Aorta (tissue), 5 donors: ENCODE measurements around the gene CTNNA2. TPM values are rescaled to one million over a fixed set of nuclear protein-coding genes. Genes with fewer than 3 reads are reported as not detected.

ENCODE experiments used
- ATAC-seq: fragments of 200-7000 bp; cut with Tn5 transposase; one replicate; pipeline ENCODE4 v1.9.1; 2022; ENCODE audit warnings: moderate library complexity; ENCODE audit not compliant: low FRiP score
- DNase-seq, 2 donors: peaks; one replicate each; pipeline ENCODE4 v3.0.0-alpha.2; 2020
- H3K27ac ChIP-seq, 2 donors: one replicate each; pipeline ENCODE4 v1.5.1; 2013; ENCODE audit warnings: low read length in 2 of 2, mild to moderate bottlenecking in 2 of 2, moderate library complexity in 2 of 2, control low read depth in 1 of 2, inconsistent platforms in 1 of 2, low read depth in 1 of 2
- H3K27me3 ChIP-seq, 2 donors: one replicate each; pipeline ENCODE4 v1.6.1; 2013; ENCODE audit warnings: control low read depth in 1 of 2, low read length in 1 of 2, mild to moderate bottlenecking in 1 of 2, moderate library complexity in 1 of 2; ENCODE audit not compliant: insufficient read depth in 2 of 2, control insufficient read depth in 1 of 2
- H3K36me3 ChIP-seq, 2 donors: one replicate each; pipeline ENCODE4 v1.6.1; 2013; ENCODE audit warnings: control low read depth in 1 of 2, low read length in 1 of 2, mild to moderate bottlenecking in 1 of 2; ENCODE audit not compliant: insufficient read depth in 2 of 2, control insufficient read depth in 1 of 2
- H3K4me1 ChIP-seq, 2 donors: one replicate each; pipeline ENCODE4 v1.6.1; 2013; ENCODE audit warnings: low read length in 2 of 2, control low read depth in 1 of 2, mild to moderate bottlenecking in 1 of 2, moderate library complexity in 1 of 2; ENCODE audit not compliant: insufficient read depth in 2 of 2, control insufficient read depth in 1 of 2
- H3K4me3 ChIP-seq, 2 donors: one replicate each; pipeline ENCODE4 v1.5.1; 2013; ENCODE audit warnings: low read length in 2 of 2, control low read depth in 1 of 2, mild to moderate bottlenecking in 1 of 2
- H3K9me3 ChIP-seq: one replicate; pipeline ENCODE4 v1.6.1; 2013; ENCODE audit warnings: mild to moderate bottlenecking, low read length; ENCODE audit not compliant: control insufficient read depth
- WGBS, 2 donors: extraction: QIAGEN DNeasy Blood & Tissue Kit; methylation state at CpG; one replicate each; pipeline ENCODE4 v1.1.7; 2013; 5-methylcytosine and 5-hydroxymethylcytosine counted together
- intact Hi-C, 2 donors: fragments of 100-400 bp; cut with DNase I; formaldehyde crosslinking; loops; one replicate each; pipeline versions ENCODE4 v1.14.2 to v1.15.0; 2022
- polyA plus RNA-seq, 2 donors: library from polyadenylated mRNA; stranded (reverse); fragments of 200-250 nt; gene quantifications; one replicate each; pipeline ENCODE4 v1.2.3, GENCODE V29; 2013
- total RNA-seq, 2 donors: library from RNA; stranded (reverse); fragmentation: NEBNext Ultra II Directional; extraction: Animal tissue kit (Norgen Biotek cat#: 25700); gene quantifications; one replicate each; pipeline ENCODE4 v1.2.1, GENCODE V29; 2021
- donor health status: healthy with polysubstance abuse.
- donor health status: Bipolar disorder and iron deficiency.
- donor health status: DM: no; HTN: no; CAD: no.
- donor health status: DM: no; HTN: no; CAD: no.
- donor health status: DM: yes; HTN: yes; CAD: no.

The CTNNA2 gene
- total and polyA plus RNA-seq, 4 donors = 0.05 to 0.12 TPM; not detected in 2

DNA sequence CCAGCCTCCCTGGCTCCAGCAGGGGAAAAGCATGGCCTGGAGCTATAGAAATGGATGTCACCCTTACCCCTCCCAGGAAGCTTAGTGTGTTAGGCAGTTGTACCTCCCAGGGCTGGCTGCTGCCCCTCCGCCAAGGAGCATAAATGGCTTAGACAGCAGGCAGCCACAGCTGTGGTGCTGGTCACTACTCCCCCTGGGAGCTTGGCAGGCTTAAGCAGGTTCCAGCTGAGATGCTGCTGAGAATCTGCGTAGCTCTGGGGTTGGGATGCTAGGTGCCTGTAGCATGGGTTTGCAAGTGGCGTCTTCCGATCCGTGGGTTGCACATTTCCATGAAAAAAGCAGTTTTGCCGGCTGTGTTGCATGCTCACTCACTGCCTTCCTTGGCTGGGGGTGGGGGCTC, 369.7 kb downstream of the CTNNA2 start:
- no peak for DNase-seq
- Histone ChIP-seq H3K4me3 (no peak overlapping the region), H3K36me3 (no peaks in the 10 kb centered on the region), H3K27me3 (peaks cover 0 to 2% of the 10 kb centered on the region in 2 donors), H3K9me3 (no peaks in the 10 kb centered on the region), H3K4me1 (no peaks in the 10 kb centered on the region), H3K27ac (no peak overlapping the region)
- intact Hi-C loops = no loop called here
- WGBS, 2 donors = 73 to 82% methylated on average over 6 of the region's 6 CpGs
- ATAC-seq = no peak

DNA sequence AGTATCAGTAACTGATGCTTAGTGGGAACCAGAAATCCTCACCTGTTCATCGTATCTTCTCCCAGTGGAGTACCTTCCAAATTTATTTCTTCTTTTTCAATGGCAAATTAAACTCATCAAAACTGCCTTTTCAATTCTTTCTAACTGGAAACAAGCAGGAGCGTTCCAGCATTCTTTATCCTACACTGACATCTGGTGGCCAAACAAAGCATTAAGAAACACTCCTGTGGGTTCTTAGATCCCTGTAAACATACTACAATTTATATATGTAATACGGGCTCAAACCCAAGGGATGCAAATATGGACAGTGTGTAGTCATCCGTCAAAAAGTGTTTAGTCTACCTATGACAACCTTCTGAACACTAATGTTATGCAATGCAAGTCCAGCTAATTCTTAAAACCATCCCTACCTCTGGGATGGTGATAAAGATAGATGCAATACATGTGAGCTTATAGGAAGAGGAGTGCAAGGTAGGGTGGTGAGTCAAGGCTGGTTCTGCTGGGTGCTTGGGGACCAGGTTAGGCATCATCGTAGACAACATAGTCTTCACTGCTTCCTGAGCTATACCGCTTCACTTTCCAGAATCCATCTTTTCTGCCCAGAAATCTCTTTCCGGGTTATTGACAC, 375.0 kb downstream of the CTNNA2 start:
- Histone ChIP-seq H3K9me3 (no peaks in the 10 kb centered on the region), H3K4me3 (no peak overlapping the region), H3K27me3 (peaks cover 0 to 2% of the 10 kb centered on the region in 2 donors), H3K27ac (no peak overlapping the region), H3K4me1 (no peaks in the 10 kb centered on the region), H3K36me3 (no peaks in the 10 kb centered on the region)
- no peak for ATAC-seq
- intact Hi-C loops = no loop called here
- 32 to 33% methylated on average over 7 of the region's 7 CpGs for WGBS, 2 donors
- DNase-seq = no peak

DNA sequence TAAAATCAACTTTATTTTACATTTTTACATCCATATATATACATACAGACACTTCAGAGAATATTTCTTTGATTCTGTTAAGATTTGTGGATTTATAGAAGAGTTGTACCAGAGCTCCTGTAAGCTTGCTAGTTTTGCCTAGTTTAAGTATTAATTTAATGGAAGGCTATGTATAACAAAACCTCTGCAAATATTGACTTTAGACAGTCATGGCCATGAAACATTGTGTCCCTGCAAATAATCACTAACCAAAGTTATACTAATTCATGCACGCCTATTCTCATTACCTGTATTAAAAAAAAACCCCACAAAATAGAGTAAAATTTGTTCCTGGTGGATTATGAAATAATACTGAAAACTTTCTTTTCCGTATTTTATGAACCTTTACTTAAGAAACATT, 379.3 kb downstream of the CTNNA2 start:
- ATAC-seq = no peak

DNA sequence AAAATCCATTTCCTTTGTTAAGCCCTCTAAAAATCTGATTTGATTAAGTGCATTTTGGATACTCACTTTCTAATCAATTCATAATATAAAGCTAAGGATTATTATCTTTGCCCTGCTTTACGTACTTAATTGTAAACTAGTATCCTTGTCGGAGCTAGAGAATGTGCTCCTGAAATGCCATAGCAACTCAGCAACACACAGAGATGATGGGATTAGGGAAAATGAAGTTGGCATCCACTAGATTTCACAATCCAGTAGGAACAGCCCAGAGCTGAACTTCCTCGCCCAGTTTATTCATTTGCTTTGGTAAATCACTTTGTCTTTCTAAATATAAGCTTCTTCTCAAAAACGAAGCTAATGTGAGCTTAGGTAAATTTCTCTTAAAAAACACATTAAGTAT, 386.3 kb downstream of the CTNNA2 start:
- no peaks in the 10 kb centered on the region for H3K36me3 ChIP-seq
- DNase-seq (no peak), ATAC-seq (no peak)
- intact Hi-C loops = no loop called here
- H3K9me3 ChIP-seq = peaks cover 1% of the 10 kb centered on the region
- H3K4me3 ChIP-seq = no peak overlapping the region
- no peaks in the 10 kb centered on the region for H3K27me3 ChIP-seq
- no peak overlapping the region for H3K27ac ChIP-seq
- H3K4me1 ChIP-seq = no peaks in the 10 kb centered on the region
- 76 to 79% methylated on average over 4 of the region's 4 CpGs for WGBS, 2 donors

More for the DNA sequence above, 379.3 kb downstream of the CTNNA2 start:
- Histone ChIP-seq H3K9me3 (peaks cover 1% of the 10 kb centered on the region), H3K4me1 (no peaks in the 10 kb centered on the region), H3K4me3 (no peak overlapping the region), H3K27me3 (no peaks in the 10 kb centered on the region), H3K27ac (no peak overlapping the region), H3K36me3 (no peaks in the 10 kb centered on the region)
- no peak for DNase-seq
- WGBS, 2 donors = 80 to 82% methylated on average over 2 of the region's 2 CpGs
- intact Hi-C loops = no loop called here

DNA sequence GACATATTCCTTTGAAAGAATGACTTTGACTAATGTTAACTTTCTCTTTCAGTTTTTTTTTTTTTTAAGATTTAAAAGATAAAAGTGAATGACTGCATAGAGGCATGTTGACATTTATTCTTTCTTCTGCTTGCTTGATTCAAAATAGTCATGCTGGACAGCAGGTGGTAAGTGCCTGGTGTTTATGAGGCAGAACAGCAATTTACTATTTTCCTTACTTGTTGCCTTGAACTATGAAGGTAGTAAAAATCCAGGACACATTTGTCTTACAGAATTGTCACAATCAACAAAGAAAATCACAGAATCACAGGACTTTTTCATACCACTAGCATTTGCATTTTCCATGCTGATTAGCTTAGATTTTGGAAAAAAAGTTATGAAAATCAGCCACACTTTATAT, 388.3 kb downstream of the CTNNA2 start:
- no peaks in the 10 kb centered on the region for H3K27me3 ChIP-seq
- H3K4me1 ChIP-seq = no peaks in the 10 kb centered on the region
- intact Hi-C loops = no loop called here
- no peak overlapping the region for H3K4me3 ChIP-seq
- no peak for ATAC-seq
- H3K27ac ChIP-seq = no peak overlapping the region
- no peaks in the 10 kb centered on the region for H3K36me3 ChIP-seq
- H3K9me3 ChIP-seq = no peaks in the 10 kb centered on the region
- DNase-seq = no peak

DNA sequence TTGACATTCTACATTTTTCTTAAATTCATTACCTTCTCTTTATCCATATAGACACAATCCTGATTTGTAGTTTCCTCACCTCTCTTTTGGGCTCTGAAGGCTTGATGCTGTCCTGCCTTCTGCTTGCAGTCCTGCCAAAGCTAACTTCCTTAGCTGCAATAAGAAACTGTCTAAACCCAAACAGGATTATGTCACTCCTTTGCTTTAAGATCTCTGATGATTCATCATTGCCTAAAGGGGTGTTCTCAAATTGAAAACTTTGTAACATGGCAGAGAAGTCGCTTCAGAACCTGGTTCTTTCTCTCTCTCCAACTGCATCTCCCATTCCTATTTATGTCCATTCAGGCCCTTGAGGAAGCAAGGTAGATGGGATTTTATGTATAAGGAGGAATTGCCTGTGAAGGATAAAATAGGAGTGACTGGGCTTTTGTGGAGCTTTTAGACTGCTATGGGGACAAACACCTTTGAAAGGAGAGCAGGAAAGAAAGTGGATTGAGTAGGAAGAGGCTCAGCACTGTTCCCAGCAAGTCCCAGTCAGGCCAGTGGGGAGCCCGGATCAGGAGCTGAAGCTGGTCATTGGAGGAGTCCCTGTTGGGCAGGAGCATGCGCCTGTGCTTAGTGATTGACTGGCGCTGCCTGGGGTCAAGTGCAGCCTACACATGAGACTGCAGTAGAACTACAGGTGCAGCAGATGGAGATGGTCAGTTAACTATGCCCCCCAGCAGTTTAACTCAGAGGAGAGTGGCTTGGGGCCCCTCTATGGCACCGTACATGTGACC, 390.6 kb downstream of the CTNNA2 start:
- Histone ChIP-seq H3K4me3 (no peak overlapping the region), H3K36me3 (no peaks in the 10 kb centered on the region), H3K4me1 (no peaks in the 10 kb centered on the region), H3K27ac (no peak overlapping the region), H3K27me3 (no peaks in the 10 kb centered on the region), H3K9me3 (no peaks in the 10 kb centered on the region)
- WGBS, 2 donors = 82% methylated on average over 5 of the region's 5 CpGs
- DNase-seq (no peak), ATAC-seq (no peak)
- intact Hi-C loops = no loop called here

DNA sequence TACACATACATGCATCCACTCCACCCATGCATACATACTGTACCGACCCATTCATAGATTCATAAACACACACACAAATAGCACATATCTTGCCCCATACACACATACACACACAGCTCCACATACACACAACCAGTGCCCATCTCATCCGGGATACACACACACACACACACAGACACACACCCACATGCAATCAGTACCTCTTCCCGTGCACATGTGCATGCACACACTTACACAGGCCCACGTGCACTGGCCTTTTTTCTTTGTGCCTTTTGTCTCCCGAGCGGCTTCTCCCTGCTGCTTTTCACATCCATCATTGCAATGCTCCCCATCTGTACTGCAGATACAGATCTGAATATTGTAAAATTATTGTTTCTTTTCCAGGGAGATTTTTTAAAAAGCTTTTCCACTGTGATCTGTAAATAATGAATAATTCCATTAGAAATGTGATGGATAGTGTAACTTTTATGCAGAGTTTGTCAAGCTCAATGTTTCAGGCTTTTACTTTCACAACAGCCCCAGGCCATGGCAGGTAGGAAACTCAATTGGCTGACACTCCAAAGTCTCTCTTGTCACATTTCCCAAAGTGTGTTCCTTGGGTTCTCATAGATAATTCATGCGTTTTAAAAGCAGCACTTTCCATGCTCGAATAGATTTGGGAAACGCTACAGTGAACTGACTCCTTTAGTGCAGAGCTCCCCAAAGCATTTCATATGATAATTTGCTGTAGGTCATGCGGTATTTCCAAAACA, 393.5 kb downstream of the CTNNA2 start:
- Histone ChIP-seq H3K4me1 (no peaks in the 10 kb centered on the region), H3K4me3 (no peak overlapping the region), H3K36me3 (no peaks in the 10 kb centered on the region), H3K27ac (no peak overlapping the region), H3K27me3 (no peaks in the 10 kb centered on the region), H3K9me3 (no peaks in the 10 kb centered on the region)
- 74 to 76% methylated on average over 10 of the region's 10 CpGs for WGBS, 2 donors
- DNase-seq (no peak), ATAC-seq (no peak)
- intact Hi-C loops = no loop called here

DNA sequence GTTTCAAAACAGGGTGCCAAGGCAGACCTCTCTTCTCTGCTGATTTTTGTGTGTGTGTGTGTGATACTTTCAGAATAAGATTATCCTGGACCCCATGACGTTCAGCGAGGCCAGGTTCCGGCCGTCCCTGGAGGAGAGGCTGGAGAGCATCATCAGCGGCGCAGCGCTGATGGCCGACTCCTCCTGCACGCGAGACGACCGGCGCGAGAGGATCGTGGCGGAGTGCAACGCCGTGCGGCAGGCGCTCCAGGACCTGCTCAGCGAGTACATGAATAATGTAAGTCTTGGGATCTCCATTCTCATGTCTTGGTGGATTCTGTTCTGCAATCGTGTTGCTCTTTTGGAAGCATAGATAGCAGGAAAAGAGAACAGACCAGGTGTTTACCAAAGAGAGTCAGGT, 396.7 kb downstream of the CTNNA2 start:
- intact Hi-C loops = no loop called here
- WGBS, 2 donors = 93 to 95% methylated on average over 22 of the region's 22 CpGs

More for the DNA sequence above, 396.7 kb downstream of the CTNNA2 start:
- ATAC-seq (no peak), DNase-seq (no peak)
- Histone ChIP-seq H3K4me1 (no peaks in the 10 kb centered on the region), H3K9me3 (no peaks in the 10 kb centered on the region), H3K27me3 (no peaks in the 10 kb centered on the region), H3K4me3 (no peak overlapping the region), H3K36me3 (no peaks in the 10 kb centered on the region), H3K27ac (no peak overlapping the region)
